Measurements from ENCODE around the gene SLC6A5. TPM values are rescaled to one million over a fixed set of nuclear protein-coding genes. Genes with fewer than 3 reads are reported as not detected.

Gene SLC6A5
- total and polyA plus RNA-seq, 10 of the 15 experiments (the other 5 are each of a cell fraction or from before 2014, with no cell fraction given), result 0.01 TPM; not detected in 9

DNA sequence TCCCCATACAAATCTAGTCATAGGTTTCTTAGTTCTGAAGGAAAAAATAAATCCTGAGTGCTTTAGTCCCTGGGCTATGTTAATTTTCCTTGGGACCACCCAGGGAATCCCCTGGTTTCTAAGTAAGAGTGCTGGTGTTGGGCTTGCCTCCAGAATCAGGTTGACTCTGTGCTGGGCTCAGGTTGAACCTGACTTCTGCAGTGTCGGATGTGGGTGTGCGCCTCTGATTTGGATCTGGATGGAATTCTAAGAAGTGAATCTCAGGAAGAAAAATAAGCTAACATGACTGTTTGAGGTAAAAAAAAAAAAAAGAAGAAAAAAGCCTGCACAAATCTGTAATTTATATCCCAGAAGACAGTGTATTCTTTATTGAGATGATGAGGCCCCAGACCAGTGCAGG, 41.0 kb downstream of the SLC6A5 start:
- TF ChIP-seq SUPT20H (IDR thresholded peaks at IDR 0.05; ENCODE audit: borderline replicate concordance, control insufficient read depth, low read depth, low read length) (no peak), ETV6 (conservative IDR thresholded peaks at IDR 0.05 in 1 of 2, IDR thresholded peaks at IDR 0.05 in 1 of 2; ENCODE audit: borderline replicate concordance in 1 of 2, low read depth in 1 of 2) (no peak), MTA2 (IDR thresholded peaks at IDR 0.05; ENCODE audit: low read depth) (no peak), SMAD5 (IDR thresholded peaks at IDR 0.05; ENCODE audit: low read depth) (no peak)
- TF ChIP-seq, protein P1, sequence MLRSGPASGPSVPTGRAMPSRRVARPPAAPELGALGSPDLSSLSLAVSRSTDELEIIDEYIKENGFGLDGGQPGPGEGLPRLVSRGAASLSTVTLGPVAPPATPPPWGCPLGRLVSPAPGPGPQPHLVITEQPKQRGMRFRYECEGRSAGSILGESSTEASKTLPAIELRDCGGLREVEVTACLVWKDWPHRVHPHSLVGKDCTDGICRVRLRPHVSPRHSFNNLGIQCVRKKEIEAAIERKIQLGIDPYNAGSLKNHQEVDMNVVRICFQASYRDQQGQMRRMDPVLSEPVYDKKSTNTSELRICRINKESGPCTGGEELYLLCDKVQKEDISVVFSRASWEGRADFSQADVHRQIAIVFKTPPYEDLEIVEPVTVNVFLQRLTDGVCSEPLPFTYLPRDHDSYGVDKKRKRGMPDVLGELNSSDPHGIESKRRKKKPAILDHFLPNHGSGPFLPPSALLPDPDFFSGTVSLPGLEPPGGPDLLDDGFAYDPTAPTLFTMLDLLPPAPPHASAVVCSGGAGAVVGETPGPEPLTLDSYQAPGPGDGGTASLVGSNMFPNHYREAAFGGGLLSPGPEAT (IDR thresholded peaks at IDR 0.05; ENCODE audit: low read depth), result no peak
- TF ChIP-seq, protein P2, sequence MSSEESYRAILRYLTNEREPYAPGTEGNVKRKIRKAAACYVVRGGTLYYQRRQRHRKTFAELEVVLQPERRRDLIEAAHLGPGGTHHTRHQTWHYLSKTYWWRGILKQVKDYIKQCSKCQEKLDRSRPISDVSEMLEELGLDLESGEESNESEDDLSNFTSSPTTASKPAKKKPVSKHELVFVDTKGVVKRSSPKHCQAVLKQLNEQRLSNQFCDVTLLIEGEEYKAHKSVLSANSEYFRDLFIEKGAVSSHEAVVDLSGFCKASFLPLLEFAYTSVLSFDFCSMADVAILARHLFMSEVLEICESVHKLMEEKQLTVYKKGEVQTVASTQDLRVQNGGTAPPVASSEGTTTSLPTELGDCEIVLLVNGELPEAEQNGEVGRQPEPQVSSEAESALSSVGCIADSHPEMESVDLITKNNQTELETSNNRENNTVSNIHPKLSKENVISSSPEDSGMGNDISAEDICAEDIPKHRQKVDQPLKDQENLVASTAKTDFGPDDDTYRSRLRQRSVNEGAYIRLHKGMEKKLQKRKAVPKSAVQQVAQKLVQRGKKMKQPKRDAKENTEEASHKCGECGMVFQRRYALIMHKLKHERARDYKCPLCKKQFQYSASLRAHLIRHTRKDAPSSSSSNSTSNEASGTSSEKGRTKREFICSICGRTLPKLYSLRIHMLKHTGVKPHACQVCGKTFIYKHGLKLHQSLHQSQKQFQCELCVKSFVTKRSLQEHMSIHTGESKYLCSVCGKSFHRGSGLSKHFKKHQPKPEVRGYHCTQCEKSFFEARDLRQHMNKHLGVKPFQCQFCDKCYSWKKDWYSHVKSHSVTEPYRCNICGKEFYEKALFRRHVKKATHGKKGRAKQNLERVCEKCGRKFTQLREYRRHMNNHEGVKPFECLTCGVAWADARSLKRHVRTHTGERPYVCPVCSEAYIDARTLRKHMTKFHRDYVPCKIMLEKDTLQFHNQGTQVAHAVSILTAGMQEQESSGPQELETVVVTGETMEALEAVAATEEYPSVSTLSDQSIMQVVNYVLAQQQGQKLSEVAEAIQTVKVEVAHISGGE (CRISPR knock-in tag; IDR thresholded peaks at IDR 0.05), result no peak
- TF ChIP-seq, protein P3, sequence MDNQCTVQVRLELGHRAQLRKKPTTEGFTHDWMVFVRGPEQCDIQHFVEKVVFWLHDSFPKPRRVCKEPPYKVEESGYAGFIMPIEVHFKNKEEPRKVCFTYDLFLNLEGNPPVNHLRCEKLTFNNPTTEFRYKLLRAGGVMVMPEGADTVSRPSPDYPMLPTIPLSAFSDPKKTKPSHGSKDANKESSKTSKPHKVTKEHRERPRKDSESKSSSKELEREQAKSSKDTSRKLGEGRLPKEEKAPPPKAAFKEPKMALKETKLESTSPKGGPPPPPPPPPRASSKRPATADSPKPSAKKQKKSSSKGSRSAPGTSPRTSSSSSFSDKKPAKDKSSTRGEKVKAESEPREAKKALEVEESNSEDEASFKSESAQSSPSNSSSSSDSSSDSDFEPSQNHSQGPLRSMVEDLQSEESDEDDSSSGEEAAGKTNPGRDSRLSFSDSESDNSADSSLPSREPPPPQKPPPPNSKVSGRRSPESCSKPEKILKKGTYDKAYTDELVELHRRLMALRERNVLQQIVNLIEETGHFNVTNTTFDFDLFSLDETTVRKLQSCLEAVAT (IDR thresholded peaks at IDR 0.05), result no peak
- H4K20me1 ChIP-seq (ENCODE audit: control insufficient read depth, insufficient read depth), result no peaks in the 10 kb centered on the region
- H3K4me1 ChIP-seq (ENCODE audit: control insufficient read depth, insufficient read depth, low read length), result no peaks in the 10 kb centered on the region
- H3K4me3 ChIP-seq, result no peak overlapping the region
- FAIRE-seq (no peak), DNase-seq (ENCODE audit: low read depth, low spot score) (no peak), ATAC-seq (no peak)
- RAD21 ChIA-PET (ENCODE audit: unreplicated experiment), result no interaction called here
- no peak overlapping the region for H2AFZ ChIP-seq (ENCODE audit: control insufficient read depth, low read depth, low read length)
- in situ Hi-C loops (cut with MboI) (loop anchor here (10.0 kb wide), 2 partner anchors 1494 to 1664 kb away; no protein-coding TSS in a partner anchor), intact Hi-C loops (cut with micrococcal nuclease; ENCODE audit: unreplicated experiment) (no loop called here)
- 48% methylated on average over 2 of the region's 2 CpGs for WGBS (ENCODE audit: insufficient coverage, insufficient replicate concordance, low lambda C conversion rate, missing lambda C conversion rate)
- no TSS peak for BruUV-seq (replicated peaks)
- H3K27me3 ChIP-seq (replicated peaks in 1 of 2; ENCODE audit: control insufficient read depth in 2 of 2, insufficient read depth in 2 of 2, low read length in 1 of 2), result no peaks in the 10 kb centered on the region; a peak in 2 of 4 replicates
- SMC1A ChIA-PET (ENCODE audit: uncharacterized antibody, unreplicated experiment), result interaction anchor here (0.6 kb wide), 1 partner anchor 16 kb away, joined by 3 read pairs; no protein-coding TSS in a partner anchor
- no peak overlapping the region for H3K9ac ChIP-seq (ENCODE audit: control insufficient read depth, insufficient read depth, low read length)
- H3K27ac ChIP-seq (ENCODE audit: control insufficient read depth, insufficient read depth), result no peak overlapping the region
- CTCF ChIA-PET, result no interaction called here
- H3K9me3 ChIP-seq (replicated peaks; ENCODE audit: control insufficient read depth, insufficient read depth, low read length), result no peaks in the 10 kb centered on the region
- no peaks in the 10 kb centered on the region for H3K79me2 ChIP-seq (ENCODE audit: control insufficient read depth, insufficient read depth, low read length)
- POLR2A ChIA-PET, result no interaction called here
- no peaks in the 10 kb centered on the region for H3K36me3 ChIP-seq (ENCODE audit: control insufficient read depth in 2 of 2, insufficient read depth in 2 of 2, low read length in 1 of 2)
- no peak overlapping the region for H3K4me2 ChIP-seq (ENCODE audit: control insufficient read depth, insufficient read depth)

Measured in GM12878 (cell line).